Measurements from ENCODE around the gene SLC17A3.

Gene SLC17A3

DNA sequence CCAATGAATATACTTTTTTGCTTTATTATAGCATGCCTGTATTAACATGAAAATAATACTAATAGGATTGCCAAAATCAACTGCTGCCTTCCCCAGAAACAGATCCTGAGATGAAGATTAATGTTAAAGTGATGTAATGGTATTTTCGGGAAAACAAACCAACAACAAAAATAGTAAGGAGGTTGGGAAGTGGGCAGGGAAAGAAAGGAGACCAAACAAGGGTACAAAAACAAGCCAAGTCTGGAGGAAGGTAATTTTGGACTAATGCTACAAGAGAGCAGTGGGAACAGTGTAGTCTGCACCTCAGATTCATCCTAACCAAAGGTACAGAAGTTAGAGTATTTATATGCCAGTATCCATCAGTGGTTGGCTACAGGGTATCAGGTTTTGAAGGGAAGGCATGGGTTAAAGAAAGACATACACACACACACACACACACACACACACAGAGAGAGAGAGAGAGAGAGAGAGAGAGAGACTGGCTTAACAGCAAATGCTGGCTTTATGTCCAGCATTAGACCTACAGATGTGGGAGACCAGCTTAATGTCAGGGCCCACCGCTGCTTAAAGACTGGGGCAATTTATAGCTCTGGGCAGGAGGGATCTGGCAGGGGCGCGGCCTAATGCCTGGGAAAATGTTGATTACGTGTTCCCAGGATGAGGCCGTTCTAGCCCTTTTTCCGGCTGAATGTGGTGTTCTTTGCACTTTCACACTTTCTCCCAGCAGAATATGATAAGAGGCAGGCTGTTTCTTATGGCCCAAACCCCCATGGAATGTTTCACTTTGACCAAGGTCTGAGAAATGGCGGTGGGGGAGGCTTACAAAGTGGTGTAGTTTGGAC is 38.4 kb downstream of the SLC17A3 start:
- DNase-seq, result no peak

DNA sequence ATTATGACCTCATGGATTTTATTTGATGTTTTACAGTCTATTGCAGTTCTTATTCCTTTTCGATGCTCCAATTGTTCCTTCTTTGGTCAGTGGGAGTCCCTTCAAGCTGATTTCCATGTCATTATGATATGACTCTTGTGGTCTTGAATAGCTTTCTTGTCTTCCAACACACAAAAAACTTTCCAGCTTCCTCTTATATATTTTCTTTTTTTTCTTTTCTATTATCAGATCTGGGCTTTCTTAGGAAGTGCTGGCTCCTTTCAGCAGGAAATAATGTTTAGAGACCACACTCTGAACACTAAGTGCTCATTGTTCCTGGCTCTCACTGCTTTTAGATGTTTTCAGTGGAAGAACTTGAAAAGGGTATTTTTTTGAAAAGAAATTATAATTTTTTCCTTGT is 39.1 kb downstream of the SLC17A3 start:
- no peak for DNase-seq

DNA sequence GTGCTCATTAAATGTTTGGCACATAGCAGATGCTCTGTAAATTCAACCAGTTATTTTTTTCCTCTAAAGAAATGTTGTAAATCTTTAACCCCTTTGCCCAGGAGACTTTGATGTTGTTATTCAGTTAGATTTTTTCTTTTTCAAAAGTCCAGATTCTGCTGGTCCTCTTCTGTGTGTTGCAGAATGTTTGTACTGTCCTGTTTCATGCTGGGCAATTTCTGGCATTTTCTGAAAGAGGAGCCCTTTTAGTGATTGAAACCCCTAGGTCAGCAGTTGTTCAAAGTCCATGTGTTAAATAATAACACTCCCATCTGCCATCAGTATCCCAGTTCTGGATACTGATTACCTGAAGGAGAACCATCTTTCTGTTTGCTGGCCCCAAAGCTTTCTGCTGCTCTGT is 40.9 kb downstream of the SLC17A3 start:
- no peak for DNase-seq

DNA sequence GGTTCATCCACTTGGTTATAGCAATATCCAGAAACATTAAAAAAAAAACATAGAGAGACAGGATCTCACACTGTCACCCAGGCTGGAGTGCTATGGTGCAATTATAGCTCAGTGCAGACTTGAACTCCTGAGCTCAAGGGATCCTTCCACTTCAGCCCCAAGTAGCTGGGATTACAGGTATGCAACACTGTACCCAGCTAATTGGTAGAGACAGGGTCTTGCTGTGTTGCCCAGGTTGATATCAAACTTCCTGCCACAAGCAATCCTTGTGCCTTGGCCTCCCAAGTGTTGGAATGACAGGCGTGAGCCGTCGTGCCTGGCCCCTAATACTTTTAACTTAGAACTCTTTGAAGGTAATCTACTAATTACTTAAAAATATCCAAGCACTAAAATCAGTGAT is 41.4 kb downstream of the SLC17A3 start:
- no peak for DNase-seq

DNA sequence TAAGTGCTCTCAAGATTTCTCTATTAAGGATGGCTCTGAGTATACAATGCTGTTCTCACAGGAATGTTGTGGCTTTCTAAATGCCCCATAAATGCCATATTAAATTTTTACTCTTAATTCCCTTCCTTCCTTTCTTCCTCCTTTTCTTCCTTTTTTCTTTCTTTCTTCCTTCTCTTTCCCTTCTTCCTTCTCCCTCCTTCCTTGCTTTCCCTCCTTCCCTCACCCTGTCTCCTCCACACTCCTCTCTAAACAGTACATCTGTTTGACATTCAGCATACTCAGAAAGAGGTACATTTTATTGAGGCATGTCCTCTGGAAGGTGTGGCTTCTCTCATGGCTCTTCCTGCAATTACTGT is 41.8 kb downstream of the SLC17A3 start:
- no peak for DNase-seq

DNA sequence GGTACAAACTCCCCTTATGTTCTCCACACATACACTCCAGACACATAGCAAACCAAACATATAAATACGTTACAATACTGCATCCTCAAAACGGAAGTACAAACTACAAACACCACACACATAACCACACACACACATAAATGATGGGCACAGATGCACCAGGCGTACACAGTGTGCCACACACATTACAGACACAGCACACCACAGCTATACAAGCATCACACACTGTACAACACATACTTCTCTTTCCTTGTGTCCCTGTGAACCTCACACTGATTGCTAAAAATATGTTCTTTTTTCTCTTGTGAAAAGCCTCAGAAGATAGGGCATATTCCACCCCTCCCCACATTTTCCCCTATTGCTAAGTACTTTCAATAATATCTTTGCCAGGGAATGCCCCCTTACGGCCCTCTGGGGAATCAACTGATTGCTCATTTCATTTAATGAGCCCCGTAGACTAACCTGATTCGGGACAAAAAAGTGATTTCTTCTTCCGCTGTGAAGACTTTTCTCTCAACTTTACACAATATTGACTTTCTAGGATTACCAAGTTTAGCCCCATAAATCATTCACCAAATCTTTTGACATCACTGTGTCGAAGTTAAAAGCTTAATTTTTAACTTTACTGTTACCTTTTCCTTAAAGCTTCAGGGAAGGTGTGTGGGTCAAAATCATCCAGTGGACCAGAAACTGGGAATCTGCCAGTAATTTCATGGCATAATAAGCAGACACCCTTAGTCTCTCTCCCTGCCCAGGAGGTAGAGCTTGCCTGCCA is 42.3 kb downstream of the SLC17A3 start, which contains the start of gene SLC17A1:
Gene SLC17A1, minus strand, starts transcription at position 521 of the 775 bp plus-strand sequence. CDS start 1,495 bp downstream, outside the sequence.
- DNase-seq, result no peak

DNA sequence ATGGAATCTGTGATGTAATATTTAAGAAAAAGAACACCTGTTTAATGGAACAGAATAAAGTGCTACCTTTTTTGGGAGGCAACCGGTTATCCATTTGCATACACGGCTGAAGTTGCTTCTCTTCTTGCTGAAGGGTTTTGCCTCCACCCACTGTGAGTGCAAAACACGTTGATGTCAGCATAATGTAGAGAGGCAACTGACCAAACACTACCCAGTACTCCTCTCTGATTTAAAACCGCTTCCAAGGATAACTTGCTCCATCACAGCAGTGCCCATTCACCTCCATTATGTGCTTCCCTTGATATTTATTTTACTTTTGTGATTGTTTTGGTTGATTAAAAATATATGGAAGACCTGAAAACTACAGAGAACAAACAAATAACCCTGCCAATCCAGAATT is 43.6 kb downstream of the SLC17A3 start:
- DNase-seq, result no peak

DNA sequence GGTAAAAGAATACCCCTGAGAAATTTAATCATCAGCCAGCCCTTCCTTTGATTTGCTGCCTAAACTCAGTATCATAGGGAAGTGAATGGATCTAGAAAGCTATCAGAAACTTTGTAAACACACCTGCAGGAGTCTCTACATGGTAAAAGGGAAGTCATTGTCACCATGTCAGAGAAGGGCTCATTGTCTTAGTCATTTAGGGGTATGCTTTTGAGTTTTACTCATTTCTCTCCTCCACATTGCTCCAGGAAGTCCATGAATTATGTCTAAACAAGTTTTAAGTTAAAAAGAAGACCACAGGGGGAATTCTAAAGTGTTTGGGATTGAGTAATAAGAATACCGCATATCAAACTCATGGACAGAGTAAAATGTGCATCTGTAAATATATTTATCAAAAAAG is 44.7 kb downstream of the SLC17A3 start:
- DNase-seq, result no peak

DNA sequence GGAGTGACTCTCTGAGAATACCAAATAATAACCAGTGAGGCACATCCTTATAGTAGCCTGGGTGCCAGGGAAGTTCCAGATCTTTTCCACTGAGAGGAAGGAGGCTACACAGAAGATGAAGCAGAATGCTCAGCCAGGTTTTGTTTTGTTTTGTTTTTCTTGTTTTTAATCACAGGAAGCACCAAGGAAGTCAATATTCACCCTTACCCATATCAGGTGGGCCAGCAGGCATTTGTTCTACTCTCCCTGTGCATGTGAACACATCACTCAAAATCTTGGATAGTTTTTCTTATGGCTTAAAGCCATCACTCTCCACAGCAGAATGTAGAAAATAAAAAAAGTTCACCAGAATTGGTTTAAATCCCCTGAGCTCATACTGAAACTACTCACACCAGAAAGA is 52.7 kb downstream of the SLC17A3 start:
- no peak for DNase-seq

DNA sequence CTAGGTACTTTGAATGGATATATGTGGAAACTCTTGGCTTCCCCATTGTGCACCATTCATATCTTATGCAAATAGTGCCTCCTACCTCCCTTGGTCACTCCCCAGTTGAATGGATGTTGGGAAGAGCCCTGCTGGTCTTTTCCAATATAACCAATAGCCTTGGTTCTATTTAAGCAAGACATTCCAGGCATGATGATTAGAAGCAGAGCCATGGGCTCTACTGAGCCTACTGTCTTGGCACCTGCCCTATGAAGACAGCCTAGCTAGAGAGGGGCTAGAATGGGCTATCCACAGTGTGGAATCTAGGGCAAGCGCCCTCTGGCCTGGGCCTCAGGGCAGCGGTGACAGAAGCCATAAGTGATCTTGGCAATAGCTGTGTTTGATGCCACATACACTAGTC is 57.8 kb downstream of the SLC17A3 start:
- DNase-seq, result no peak

DNA sequence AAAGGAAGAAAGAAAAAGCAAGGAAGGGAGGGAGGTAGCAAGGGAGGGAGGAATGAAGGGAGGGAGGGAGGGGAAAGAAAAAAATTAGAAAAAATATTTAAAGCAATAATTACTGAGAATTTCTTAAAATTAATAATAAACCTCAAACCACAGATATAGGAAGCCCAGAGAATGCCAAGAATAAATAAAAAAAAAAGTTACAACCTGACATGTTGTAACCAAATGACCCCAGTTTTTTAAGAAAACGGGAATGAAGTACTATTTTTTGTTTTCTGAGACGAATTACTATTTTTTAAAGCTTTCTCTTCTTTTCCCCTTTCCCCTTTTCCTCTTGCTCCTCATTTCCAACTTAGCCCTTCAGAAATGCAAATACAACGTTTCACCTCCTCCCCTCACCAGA is 58.8 kb downstream of the SLC17A3 start:
- no peak for DNase-seq

DNA sequence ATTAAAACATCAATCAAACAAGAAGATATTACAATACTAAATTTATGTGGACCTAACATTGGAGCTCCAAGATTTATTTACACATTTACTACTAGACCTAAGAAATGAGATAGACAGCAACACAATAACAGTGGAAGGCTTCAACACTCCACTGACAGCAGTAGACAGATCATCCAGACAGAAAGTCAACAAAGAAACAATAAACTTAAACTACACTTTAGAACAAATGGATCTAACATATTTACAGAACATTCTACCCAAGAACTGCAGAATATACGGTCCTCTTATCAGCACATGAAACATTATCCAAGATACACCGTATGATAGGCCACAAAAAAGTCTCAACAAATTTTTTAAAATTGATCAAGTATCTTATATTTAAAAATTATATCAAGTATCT is 69.2 kb downstream of the SLC17A3 start:
- DNase-seq, result no peak

DNA sequence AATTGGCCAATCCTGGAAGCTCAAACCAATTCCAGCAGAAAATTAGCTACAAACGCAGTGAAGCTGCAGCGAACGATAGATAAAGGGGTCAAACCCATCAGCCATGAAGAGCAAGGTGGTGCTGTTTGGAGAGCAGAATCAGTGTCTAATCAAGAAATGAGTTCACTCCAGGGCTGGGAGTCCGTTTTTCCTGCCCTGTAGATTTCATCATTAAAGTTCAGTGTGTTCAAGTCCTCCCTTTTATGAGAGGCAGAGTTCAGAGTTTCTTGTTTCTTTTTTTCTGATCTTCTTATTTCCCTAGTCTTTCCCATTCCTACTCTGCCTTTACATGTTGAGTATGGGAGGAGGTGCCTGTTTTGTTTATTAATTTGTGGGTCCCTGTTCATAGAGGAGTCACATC is 72.6 kb downstream of the SLC17A3 start:
- no peak for DNase-seq

Measured in NCI-H510A treated with DMSO at 0.1 percent for 48 hours (cell line).